Natural killer cell (primary cell): ENCODE data around the gene GOLGA2. TPM values are rescaled to one million over a fixed set of nuclear protein-coding genes. Genes with fewer than 3 reads are reported as not detected.

ENCODE experiments used
- ATAC-seq, 3 donors: fragments of 150-1000 bp in 2 of 3; fragments of 200-7000 bp in 1 of 3; cut with Tn5 transposase; 1 replicate in 1 of 3; 2 replicates in 2 of 3; pipeline ENCODE4 v1.10.0; 2021; ENCODE audit warnings: mild to moderate bottlenecking in 2 of 3, moderate library complexity in 2 of 3
- DNase-seq, 2 donors: peaks; one replicate each; pipeline versions ENCODE4 v3.0.0 to v3.0.0-alpha.2; 2013 to 2021; ENCODE audit warnings: mixed read lengths in 1 of 2
- H3K27ac ChIP-seq: one replicate; pipeline ENCODE4 v1.5.1; 2013; ENCODE audit warnings: mild to moderate bottlenecking, low read length
- H3K27me3 ChIP-seq: one replicate; pipeline ENCODE4 v1.6.1; 2013; ENCODE audit warnings: low read length; ENCODE audit not compliant: control insufficient read depth, insufficient read depth
- H3K36me3 ChIP-seq: one replicate; pipeline ENCODE4 v1.6.1; 2013; ENCODE audit warnings: low read length; ENCODE audit not compliant: control insufficient read depth, insufficient read depth
- H3K4me1 ChIP-seq: one replicate; pipeline ENCODE4 v1.6.1; 2013; ENCODE audit warnings: low read length; ENCODE audit not compliant: control insufficient read depth, insufficient read depth
- H3K4me3 ChIP-seq: one replicate; pipeline ENCODE4 v1.5.1; 2013; ENCODE audit warnings: low read length
- H3K9me3 ChIP-seq: one replicate; pipeline ENCODE4 v1.6.1; 2013; ENCODE audit warnings: low read length; ENCODE audit not compliant: control insufficient read depth, insufficient read depth
- H3K27ac Mint-ChIP-seq, 2 donors: one replicate each; pipeline ENCODE4 v1.8.0; 2022; ENCODE audit warnings: mild to moderate bottlenecking in 2 of 2, mixed read lengths in 2 of 2, moderate library complexity in 1 of 2
- H3K27me3 Mint-ChIP-seq, 2 donors: one replicate each; pipeline ENCODE4 v1.8.0; 2022; ENCODE audit warnings: low read depth in 2 of 2, mixed read lengths in 2 of 2
- H3K36me3 Mint-ChIP-seq: one replicate; pipeline ENCODE4 v1.8.0; 2022; ENCODE audit warnings: mixed read lengths
- H3K4me1 Mint-ChIP-seq, 2 donors: one replicate each; pipeline ENCODE4 v1.8.0; 2022; ENCODE audit warnings: mixed read lengths in 2 of 2
- H3K4me3 Mint-ChIP-seq: one replicate; pipeline ENCODE4 v1.8.0; 2022; ENCODE audit warnings: mild to moderate bottlenecking, moderate library complexity, mixed read lengths
- H3K9me3 Mint-ChIP-seq, 2 donors: one replicate each; pipeline ENCODE4 v1.8.0; 2022; ENCODE audit warnings: mixed read lengths in 2 of 2
- CTCF ChIP-seq: fragments of 200-600 bp; IDR thresholded peaks from one replicate; pipeline ENCODE4 v1.8.0; 2022; ENCODE audit warnings: antibody characterized with exemption
- WGBS: methylation state at CpG from one replicate; pipeline ENCODE4 v1.1.7; 2013; ENCODE audit warnings: missing lambda C conversion rate; ENCODE audit not compliant: insufficient coverage; 5-methylcytosine and 5-hydroxymethylcytosine counted together
- intact Hi-C: fragments of 100-400 bp; cut with micrococcal nuclease; formaldehyde crosslinking; loops from one replicate; pipeline ENCODE4 v1.14.2; 2022
- total RNA-seq, 4 donors: library from RNA; stranded (reverse); fragments of 120-200 nt in 1 of 4; gene quantifications; one replicate each; pipeline versions ENCODE4 v1.2.3 to v1.2.4, GENCODE V29; 2013 to 2022

The GOLGA2 gene
- total RNA-seq, 3 donors from 2014 or later (not counting 1 experiment from before 2014, with no cell fraction given) = 78.0 to 101 (median 90.9) TPM

DNA sequence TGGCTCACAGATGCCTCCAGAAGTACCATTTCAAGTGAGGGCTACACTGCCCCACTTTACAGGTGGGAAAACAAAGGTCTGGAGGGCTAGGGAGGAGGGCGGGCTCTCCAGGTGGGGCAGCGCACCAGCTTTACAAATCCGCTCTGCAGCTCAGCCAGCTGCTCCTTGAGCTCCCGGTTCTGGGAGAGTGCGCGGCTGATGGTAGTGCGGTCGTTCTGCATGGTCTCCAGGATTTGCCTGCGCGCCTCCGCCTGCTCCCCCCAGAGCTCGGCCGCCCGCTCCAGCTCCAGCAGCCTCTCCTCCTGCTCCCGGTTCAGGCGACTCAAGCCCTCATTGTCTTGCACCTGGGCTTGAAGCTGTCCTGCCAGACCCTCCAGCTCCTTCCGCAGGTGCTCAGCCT, 15.5 kb downstream of the GOLGA2 start:
- no peaks in the 10 kb centered on the region for H3K27me3 Mint-ChIP-seq
- whole genome bisulfite sequencing = 97% methylated on average over 17 of the region's 17 CpGs
- no peaks in the 10 kb centered on the region for H3K9me3 Mint-ChIP-seq
- no peak for ATAC-seq
- intact Hi-C loops = no loop called here
- H3K4me1 ChIP-seq = no peaks in the 10 kb centered on the region
- H3K9me3 ChIP-seq = no peaks in the 10 kb centered on the region
- no peak overlapping the region for H3K27ac ChIP-seq
- no peak for TF ChIP-seq CTCF
- H3K36me3 ChIP-seq = peaks cover 62% of the 10 kb centered on the region
- peaks cover 9% of the 10 kb centered on the region for H3K36me3 Mint-ChIP-seq
- no peaks in the 10 kb centered on the region for H3K4me1 Mint-ChIP-seq
- DNase-seq = no peak
- H3K27ac Mint-ChIP-seq = no peak overlapping the region
- H3K4me3 Mint-ChIP-seq = no peak overlapping the region
- no peak overlapping the region for H3K4me3 ChIP-seq
- no peaks in the 10 kb centered on the region for H3K27me3 ChIP-seq

DNA sequence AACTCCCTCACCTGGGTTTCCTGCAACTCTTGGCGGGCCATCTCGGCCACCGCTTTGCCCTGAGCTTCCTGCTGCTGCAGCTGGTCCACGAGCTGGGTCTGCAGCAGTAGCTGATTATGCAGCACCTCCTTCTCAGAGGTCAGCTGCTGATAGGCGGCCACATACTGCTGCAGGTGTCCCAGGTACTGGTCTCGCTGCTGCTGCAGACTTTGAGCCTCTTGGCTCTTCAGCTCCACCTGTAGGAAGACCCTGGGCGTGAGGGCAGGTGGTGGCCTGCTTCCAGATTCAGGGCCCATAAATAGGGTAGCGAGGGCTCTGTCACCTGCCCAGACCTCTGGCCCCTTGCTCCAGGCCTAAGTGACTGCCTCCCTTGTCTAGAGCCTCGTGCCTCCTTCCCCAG, 16.7 kb downstream of the GOLGA2 start:
- no peaks in the 10 kb centered on the region for H3K4me1 Mint-ChIP-seq
- intact Hi-C loops = no loop called here
- TF ChIP-seq CTCF = no peak
- no peaks in the 10 kb centered on the region for H3K9me3 Mint-ChIP-seq
- H3K36me3 Mint-ChIP-seq = peaks cover 9% of the 10 kb centered on the region
- Histone ChIP-seq H3K27me3 (no peaks in the 10 kb centered on the region), H3K4me1 (no peaks in the 10 kb centered on the region), H3K4me3 (no peak overlapping the region), H3K27ac (no peak overlapping the region), H3K9me3 (no peaks in the 10 kb centered on the region), H3K36me3 (peaks cover 58% of the 10 kb centered on the region)
- H3K27me3 Mint-ChIP-seq = no peaks in the 10 kb centered on the region
- no peak overlapping the region for H3K27ac Mint-ChIP-seq
- ATAC-seq (no peak), DNase-seq (no peak)
- 89% methylated on average over 9 of the region's 9 CpGs for WGBS
- no peak overlapping the region for H3K4me3 Mint-ChIP-seq

DNA sequence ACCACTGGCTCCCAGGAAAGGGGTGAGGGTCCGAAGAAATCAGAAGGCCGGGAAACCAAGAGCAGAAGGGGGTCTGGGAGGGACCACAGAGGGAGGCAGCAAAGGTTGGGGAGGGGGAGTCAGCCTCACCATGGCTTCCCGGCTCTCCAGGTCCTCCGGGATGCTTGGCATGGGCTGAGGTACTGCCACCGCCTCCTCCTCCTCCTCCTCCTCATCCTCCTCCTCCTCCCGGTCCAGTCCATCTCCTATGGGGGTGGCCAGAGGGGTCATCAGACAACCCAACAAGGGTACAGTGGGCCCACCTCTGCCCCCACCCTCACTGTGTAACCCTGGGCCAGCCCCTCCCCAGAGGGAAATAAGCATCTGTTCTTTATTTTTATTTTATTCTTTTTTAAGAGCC, 17.5 kb downstream of the GOLGA2 start:
- Histone ChIP-seq H3K4me1 (no peaks in the 10 kb centered on the region), H3K27me3 (no peaks in the 10 kb centered on the region), H3K27ac (no peak overlapping the region), H3K4me3 (no peak overlapping the region), H3K9me3 (no peaks in the 10 kb centered on the region), H3K36me3 (peaks cover 58% of the 10 kb centered on the region)
- ATAC-seq (no peak), DNase-seq (no peak)
- TF ChIP-seq CTCF = no peak
- intact Hi-C loops = no loop called here
- no peak overlapping the region for H3K27ac Mint-ChIP-seq
- peaks cover 9% of the 10 kb centered on the region for H3K36me3 Mint-ChIP-seq
- H3K9me3 Mint-ChIP-seq = no peaks in the 10 kb centered on the region
- H3K27me3 Mint-ChIP-seq = no peaks in the 10 kb centered on the region
- H3K4me1 Mint-ChIP-seq = no peaks in the 10 kb centered on the region
- no peak overlapping the region for H3K4me3 Mint-ChIP-seq
- WGBS = 97% methylated on average over 3 of the region's 6 CpGs

DNA sequence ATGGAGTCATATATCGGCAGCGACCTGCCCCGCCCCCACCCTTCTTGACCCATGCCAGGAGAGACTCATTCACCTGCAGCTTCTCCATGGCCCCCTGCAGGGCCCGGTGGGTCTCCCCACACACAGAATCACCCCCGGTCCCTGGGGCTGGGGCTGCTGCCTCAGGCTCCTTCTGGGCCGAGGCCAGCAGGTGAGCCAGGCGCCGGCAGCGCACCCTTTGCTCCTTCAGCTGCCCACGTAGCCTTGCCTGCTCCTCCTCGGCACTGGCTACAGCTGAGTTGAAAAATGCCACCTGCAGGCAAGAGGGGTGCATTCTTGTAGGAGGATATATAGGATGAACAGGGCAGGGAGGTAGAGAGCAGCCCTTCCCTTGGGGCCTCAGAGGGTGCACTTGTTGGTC, 17.9 kb downstream of the GOLGA2 start:
- Histone ChIP-seq H3K4me3 (no peak overlapping the region), H3K27me3 (no peaks in the 10 kb centered on the region), H3K36me3 (peaks cover 57% of the 10 kb centered on the region), H3K27ac (no peak overlapping the region), H3K9me3 (no peaks in the 10 kb centered on the region), H3K4me1 (no peaks in the 10 kb centered on the region)
- H3K27ac Mint-ChIP-seq = no peak overlapping the region
- WGBS = 97% methylated on average over 11 of the region's 11 CpGs
- TF ChIP-seq CTCF = no peak
- intact Hi-C loops = no loop called here
- no peak for DNase-seq
- no peak for ATAC-seq
- no peak overlapping the region for H3K4me3 Mint-ChIP-seq
- H3K9me3 Mint-ChIP-seq = no peaks in the 10 kb centered on the region
- no peaks in the 10 kb centered on the region for H3K4me1 Mint-ChIP-seq
- H3K36me3 Mint-ChIP-seq = peaks cover 9% of the 10 kb centered on the region
- H3K27me3 Mint-ChIP-seq = peaks cover 0 to 2% of the 10 kb centered on the region in 2 donors
